SKM-1 treated with dmso at 0.1 percent for 144 hours (cell line): Measurements from ENCODE around the gene OR2T29.
"Not testable (repeated sequence)": the region's sequence is repeated elsewhere in the genome, so short reads cannot be mapped to it uniquely, and the experiment has no call there.

Experiments
- DNase-seq: peaks from one replicate; lab custom pipeline; 2025; ENCODE audit not compliant: unreplicated experiment; lab: John Stamatoyannopoulos, UW

The OR2T29 gene

GRCh38 chr1:248521856-248522255, 40.7 kb downstream of the OR2T29 start:
- DNase-seq = no peak

- DNase-seq = not testable (repeated sequence)
These were observed 52.4 kb downstream of the OR2T29 start for GRCh38 chr1:248510217-248510616.

GRCh38 chr1:248507773-248508172, 54.8 kb downstream of the OR2T29 start, which contains the start of gene OR2G6:
OR2G6 (plus strand) TSS chr1:248508073; CDS start chr1:248521647, 13,574 bp downstream.
- DNase-seq = not testable (repeated sequence)
